Adrenal gland (tissue), 12 donors: ENCODE results near the gene ATP6V0B. TPM values are rescaled to one million over a fixed set of nuclear protein-coding genes. Genes with fewer than 3 reads are reported as not detected.

Experiments used
- DNase-seq, 7 donors: peaks; one replicate each; pipeline ENCODE4 v3.0.0-alpha.2; 2019 to 2020
- H3K27ac ChIP-seq, 5 donors: fragments of 200-600 bp; sonication (generic) in 4 of 5; 1 replicate in 3 of 5; 2 replicates in 2 of 5; pipeline versions ENCODE4 v1.5.1 to v1.8.0; 2016 to 2020; ENCODE audit warnings: mild to moderate bottlenecking in 1 of 5
- H3K27me3 ChIP-seq: fragments of 200-600 bp; 2 replicates; pipeline ENCODE4 v1.8.0; 2021
- H3K36me3 ChIP-seq, 2 donors: fragments of 200-600 bp; replicated peaks in 1 of 2; 1 replicate in 1 of 2; 2 replicates in 1 of 2; pipeline versions ENCODE4 v1.5.1 to v1.8.0; 2018 to 2022
- H3K4me1 ChIP-seq, 2 donors: fragments of 200-600 bp; replicated peaks in 1 of 2; 1 replicate in 1 of 2; 2 replicates in 1 of 2; pipeline versions ENCODE4 v1.5.1 to v1.8.0; 2018 to 2021
- H3K4me3 ChIP-seq, 4 donors: fragments of 200-600 bp; sonication (generic) in 3 of 4; one replicate each; pipeline ENCODE4 v1.5.1; 2016 to 2018
- H3K9me3 ChIP-seq, 3 donors: fragments of 200-600 bp; sonication (generic) in 1 of 3; replicated peaks in 1 of 3; 1 replicate in 2 of 3; 2 replicates in 1 of 3; pipeline versions ENCODE4 v1.5.1 to v1.8.0; 2016 to 2021
- CTCF ChIP-seq, 6 experiments: fragments of 450-650 bp in 4 of 6; fragments of 200-600 bp in 2 of 6; sonication (generic) in 1 of 6; IDR thresholded peaks; 1 replicate in 5 of 6; 2 replicates in 1 of 6; pipeline versions ENCODE4 v1.5.1 to v1.8.0; 2016 to 2021; ENCODE audit warnings: antibody characterized with exemption in 6 of 6, mild to moderate bottlenecking in 2 of 6, moderate library complexity in 1 of 6
- POLR2A ChIP-seq, 2 donors: fragments of 450-650 bp; IDR thresholded peaks; one replicate each; pipeline ENCODE4 v1.6.1; 2017; ENCODE audit warnings: antibody characterized with exemption in 2 of 2, mild to moderate bottlenecking in 2 of 2, moderate library complexity in 1 of 2
- WGBS, 4 donors: extraction: QIAGEN DNeasy Blood & Tissue Kit in 2 of 4; methylation state at CpG; one replicate each; pipeline versions ENCODE4 v1.1.5 to v1.1.7; 2013 to 2017; 5-methylcytosine and 5-hydroxymethylcytosine counted together
- intact Hi-C, 2 donors: fragments of 100-400 bp; cut with DNase I; formaldehyde crosslinking; loops; one replicate each; pipeline versions ENCODE4 v1.14.1 to v1.15.0; 2022 to 2023
- polyA plus RNA-seq, 3 donors: library from polyadenylated mRNA; stranded (reverse); fragments of 200-250 nt in 2 of 3; fragments of 350-450 nt in 1 of 3; fragmentation: Illumina TruSeq in 1 of 3; extraction: RNeasy Lipid Tissue Mini Kit (QIAGEN cat#74804) in 1 of 3; gene quantifications; one replicate each; pipeline ENCODE4 v1.2.3, GENCODE V29; 2013 to 2014
- total RNA-seq, 9 donors: library from RNA; depleted of rRNA in 4 of 9; stranded (reverse); fragments of >200 nt in 4 of 9; fragments of 120-200 nt in 1 of 9; fragmentation: NEBNext Ultra II Directional in 1 of 9; extraction: Animal tissue kit (Norgen Biotek cat#: 25700) in 1 of 9; gene quantifications; one replicate each; pipeline versions ENCODE4 v1.1.0 to v1.2.4, GENCODE V29; 2013 to 2023
- donor health status: healthy with polysubstance abuse.
- donor health status: Bipolar disorder and iron deficiency.
- donor health status: DM: yes; HTN: yes; CAD: no.
- donor health status: DM: no; HTN: no; CAD: no.
- donor health status: DM: no; HTN: no; CAD: no.
- donor health status: DM: yes; HTN: yes; CAD: no.

ATP6V0B gene
- total and polyA plus RNA-seq, 12 donors = 141 to 432 (median 216) TPM

DNA sequence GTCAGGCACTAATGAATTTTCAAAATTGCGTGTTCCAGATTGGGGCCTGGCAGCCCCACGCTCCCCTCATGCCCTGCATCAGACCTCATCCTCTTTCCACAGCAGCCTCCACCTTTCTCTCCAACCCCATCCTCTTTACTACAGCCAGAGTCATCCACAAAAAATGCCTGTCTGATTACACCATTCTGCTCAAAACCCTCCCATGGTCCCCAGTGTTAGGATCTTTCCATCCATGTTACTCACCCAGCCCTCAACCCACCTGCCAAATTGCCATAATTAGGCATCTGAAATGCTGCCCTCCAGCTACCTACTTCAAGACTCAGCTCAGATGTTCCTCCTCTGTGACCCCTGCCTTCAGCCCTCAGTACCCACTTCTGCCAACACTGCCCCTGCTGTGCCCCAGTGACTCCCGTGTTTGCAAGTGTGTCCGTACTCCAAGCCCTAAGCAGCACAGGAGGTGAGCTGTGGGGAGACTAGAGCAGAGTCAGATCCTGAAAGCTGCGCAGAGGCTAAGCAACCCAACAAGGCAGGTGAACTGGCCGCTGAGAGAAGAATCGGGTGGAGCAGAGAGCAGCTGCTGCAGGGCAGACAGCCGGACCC lies 41.9 kb upstream of the ATP6V0B start:
- 31 to 40% (median 33%) methylated on average over 5 to 8 of the region's 8 CpGs for WGBS, 4 donors
- no peaks in the 10 kb centered on the region for H3K27me3 ChIP-seq
- H3K4me3 ChIP-seq = peak overlapping the region in 1 of 4 donors; percentile 35
- peaks cover 8 to 15% of the 10 kb centered on the region in 2 donors for H3K4me1 ChIP-seq
- no peak for DNase-seq
- no peak overlapping the region for H3K27ac ChIP-seq
- intact Hi-C loops = loop anchor here (5.0 to 10.0 kb wide), 2 partner anchors 398 to 406 kb away; partner anchors contain the start of gene PTPRF (in 1 of the 2)
- H3K9me3 ChIP-seq = no peaks in the 10 kb centered on the region
- TF ChIP-seq POLR2A (IDR thresholded peaks at IDR 0.05) (no peak), CTCF (IDR thresholded peaks at IDR 0.05) (no peak)
- no peaks in the 10 kb centered on the region for H3K36me3 ChIP-seq

- DNase-seq = peak in 2 of 7 donors; percentile 16 to 40
- Histone ChIP-seq H3K4me3 (peak within 1 kb of the TSS in 2 of 4 donors; percentile 32 to 35), H3K9me3 (no peaks in the 10 kb centered on the region), H3K27ac (no peak within 1 kb of the TSS), H3K4me1 (peaks cover 8 to 15% of the 10 kb centered on the region in 2 donors), H3K27me3 (no peaks in the 10 kb centered on the region), H3K36me3 (no peaks in the 10 kb centered on the region)
- TF ChIP-seq CTCF (IDR thresholded peaks at IDR 0.05) = no peak
- TF ChIP-seq POLR2A (IDR thresholded peaks at IDR 0.05) = no peak
- intact Hi-C loops = loop anchor here (2.0 to 10.0 kb wide), 4 partner anchors 169 to 406 kb away; partner anchors contain the start of gene PTPRF (in 1 of the 2)
- 2 to 3% (median 3%) methylated on average over 21 to 42 of the region's 42 CpGs for WGBS, 4 donors
These were observed 41.2 kb upstream of the ATP6V0B start, which contains the start of gene ARTN for GRCh38 chr1:43933386-43934100. ARTN (plus strand) TSS chr1:43933801; CDS start chr1:43935657, 1,856 bp downstream.

DNA sequence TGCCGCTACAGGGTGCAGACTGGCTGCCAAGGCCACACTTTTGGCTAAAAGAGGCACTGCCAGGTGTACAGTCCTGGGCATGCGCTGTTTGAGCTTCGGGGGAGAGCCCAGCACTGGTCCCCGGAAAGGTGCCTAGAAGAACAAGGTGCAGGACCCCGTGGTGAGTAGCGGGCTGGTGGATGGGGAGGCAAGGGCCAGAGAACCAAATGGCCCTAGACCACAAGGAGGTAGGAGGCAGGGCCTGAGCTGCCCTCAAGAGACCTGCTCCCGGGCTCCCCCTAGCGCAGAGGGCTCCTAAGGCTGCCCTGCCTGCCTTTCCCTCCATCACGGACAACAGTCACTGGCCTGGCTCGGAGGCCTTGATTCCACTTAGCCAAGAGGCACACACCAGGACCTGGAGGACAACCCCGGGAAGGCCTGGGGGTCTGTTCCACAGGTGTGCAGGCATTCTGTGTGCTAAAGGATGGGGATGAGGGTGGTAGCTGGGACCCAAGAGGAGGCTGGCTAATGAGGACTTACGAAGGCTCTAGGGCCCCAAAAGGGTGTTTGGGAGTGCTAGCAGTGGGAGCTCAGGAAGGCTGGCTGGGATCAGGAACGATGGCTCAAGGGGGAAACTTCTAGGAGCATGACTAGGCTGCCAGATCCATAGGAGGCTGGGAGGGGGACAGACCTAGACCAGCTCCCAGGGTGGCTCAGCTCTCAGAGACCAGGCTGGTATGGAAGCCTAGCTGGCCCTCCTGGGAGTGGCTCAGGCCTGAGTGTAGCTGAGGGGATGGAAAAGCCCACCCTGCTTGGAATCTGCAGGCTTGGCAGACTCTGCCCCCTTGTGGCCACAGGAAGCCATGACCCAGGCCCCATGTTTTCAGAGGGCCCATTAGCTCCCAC lies 40.4 kb upstream of the ATP6V0B start:
- TF ChIP-seq CTCF (IDR thresholded peaks at IDR 0.05) (peak; percentile 74 to 87 (median 80)), POLR2A (IDR thresholded peaks at IDR 0.05) (no peak)
- Histone ChIP-seq H3K4me3 (peak overlapping the region in 2 of 4 donors; percentile 32 to 35), H3K9me3 (no peaks in the 10 kb centered on the region), H3K4me1 (peaks cover 8 to 15% of the 10 kb centered on the region in 2 donors), H3K27me3 (no peaks in the 10 kb centered on the region), H3K36me3 (no peaks in the 10 kb centered on the region), H3K27ac (no peak overlapping the region)
- DNase-seq = peak in 6 of 7 donors; percentile 53 to 81 (median 72)
- intact Hi-C loops = loop anchor here (2.0 to 10.0 kb wide), 4 partner anchors 170 to 407 kb away; partner anchors contain the start of gene PTPRF (in 1 of the 2)
- WGBS, 4 donors = 14 to 31% (median 27%) methylated on average over 1 to 13 of the region's 13 CpGs
